GM21381 (cell line): ENCODE results near the gene LRMDA.

ENCODE experiments used
- ATAC-seq: cut with Tn5 transposase; IDR thresholded peaks from one replicate; pipeline ENCODE4 v1.9.1; 2021; ENCODE audit warnings: mild to moderate bottlenecking, moderate library complexity; ENCODE audit not compliant: unreplicated experiment

The LRMDA gene

DNA sequence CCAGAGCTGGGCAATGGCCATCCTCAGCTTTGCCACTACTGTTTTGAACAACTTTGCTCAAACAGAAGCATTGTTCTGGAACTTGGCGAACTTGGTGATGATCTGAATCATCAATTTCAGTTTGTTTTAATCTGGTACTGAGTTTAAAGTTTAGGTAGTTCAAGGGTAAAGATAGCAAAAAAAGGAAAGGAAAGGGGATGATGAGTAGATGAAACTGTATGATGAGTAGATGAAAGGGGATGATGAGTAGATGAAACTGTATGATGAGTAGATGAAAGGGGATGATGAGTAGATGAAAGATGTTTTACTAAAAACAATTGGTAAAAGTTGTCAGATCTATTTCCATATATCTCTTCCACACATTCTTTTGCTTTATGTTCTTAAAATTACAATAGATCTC lies 737.0 kb downstream of the LRMDA start:
- ATAC-seq = no peak

DNA sequence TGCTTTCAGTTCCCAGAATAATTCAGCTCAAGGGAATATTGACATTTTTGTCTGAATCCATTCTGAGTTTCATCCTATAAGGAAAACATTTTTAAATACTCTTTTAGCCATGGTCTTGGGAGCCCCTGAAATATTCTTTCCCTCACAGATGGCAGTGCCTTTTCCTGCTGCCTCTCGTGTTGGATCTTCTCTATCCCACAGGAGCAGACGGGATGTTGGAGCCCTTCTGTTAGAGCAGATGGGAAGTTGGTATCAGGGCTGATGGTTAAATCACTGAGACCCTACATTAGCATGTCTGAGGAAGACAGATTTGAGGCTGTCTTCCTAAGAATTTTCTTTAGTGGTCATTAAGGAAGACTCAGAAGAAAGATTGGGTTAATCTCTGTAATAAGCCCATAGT lies 737.8 kb downstream of the LRMDA start:
- ATAC-seq = no peak

DNA sequence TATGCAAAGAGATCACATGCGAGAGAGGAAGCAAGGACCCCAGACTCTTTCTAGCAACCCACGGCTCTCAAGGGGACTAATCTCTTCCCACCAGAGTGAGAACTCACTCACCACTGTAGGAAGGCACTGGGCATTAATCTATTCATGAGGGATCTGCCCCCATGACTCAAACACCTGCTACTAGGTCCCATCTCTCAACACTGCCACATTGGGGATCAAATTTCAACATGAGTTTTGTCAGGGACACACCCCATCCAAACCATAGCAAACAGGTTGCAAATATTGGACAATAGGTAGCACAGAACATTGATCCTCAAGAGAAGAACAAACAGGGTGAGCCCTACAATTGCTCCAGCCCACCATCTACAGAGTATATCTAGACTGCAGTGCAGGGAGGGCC lies 740.6 kb downstream of the LRMDA start:
- ATAC-seq = no peak

DNA sequence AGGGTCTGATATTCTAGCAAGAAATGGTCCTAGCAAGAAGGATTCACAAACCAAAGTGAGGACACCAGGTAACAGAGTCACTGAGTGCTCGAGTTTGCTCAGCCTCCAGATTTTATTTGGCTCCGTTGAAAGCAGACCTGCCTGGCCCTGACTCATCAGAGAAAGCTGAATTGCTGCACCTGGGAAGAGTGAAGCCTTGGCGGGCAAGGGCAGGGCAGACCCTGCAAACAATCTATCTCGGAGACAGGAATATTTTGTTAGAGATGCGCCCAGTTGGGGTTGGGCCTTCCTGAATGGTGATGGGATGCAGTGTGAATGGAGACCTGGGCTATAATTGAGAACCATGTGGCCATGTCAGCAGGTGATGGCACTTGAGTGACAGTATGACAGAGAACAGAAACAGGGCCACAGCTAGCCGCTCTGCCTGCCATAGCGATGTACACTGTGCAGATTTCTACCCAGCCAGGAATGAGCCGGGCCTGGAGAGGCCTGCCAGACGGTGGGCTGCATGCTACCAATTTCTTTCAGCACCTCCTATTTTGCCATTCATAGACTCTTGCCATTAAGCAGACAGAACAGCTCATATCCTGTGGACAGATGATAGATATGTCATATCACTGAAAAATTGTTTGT lies 744.2 kb downstream of the LRMDA start:
- ATAC-seq = no peak

DNA sequence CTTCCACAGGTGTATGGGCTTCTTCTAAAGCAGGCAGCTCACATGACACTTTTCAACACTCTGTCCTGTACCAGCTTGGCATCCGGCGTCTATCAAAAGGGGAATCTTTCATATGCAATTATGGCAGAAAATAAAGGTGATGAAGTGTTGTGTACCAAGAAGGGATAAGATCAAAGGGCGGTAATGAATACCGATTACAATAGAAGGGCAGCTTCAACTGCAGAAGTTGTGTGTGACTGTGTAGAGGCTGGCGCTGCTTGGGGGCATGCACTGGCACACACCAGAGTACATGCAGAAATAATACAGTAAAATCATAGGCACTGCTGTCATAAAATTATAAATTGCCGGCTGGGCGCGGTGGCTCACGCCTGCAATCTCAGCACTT lies 744.7 kb downstream of the LRMDA start:
- no peak for ATAC-seq

DNA sequence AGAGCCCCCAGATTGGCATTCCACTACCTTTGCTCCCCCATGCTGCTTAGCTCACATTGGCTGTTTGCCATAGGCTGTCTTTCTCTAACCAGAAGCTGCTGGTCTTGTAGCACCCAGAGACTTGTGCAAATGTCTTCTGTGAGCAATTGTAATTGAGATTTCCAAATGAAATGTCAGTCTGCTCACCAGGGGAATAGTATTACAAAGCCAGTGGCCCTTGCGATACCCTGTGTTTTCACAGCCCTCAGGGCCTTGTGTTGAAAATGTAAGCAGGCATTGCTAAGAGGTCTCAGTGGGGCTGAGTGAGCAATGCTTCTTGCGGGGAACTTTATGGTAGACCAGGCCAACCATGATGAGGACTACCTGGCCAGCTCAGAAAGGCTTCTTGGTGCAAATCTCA lies 746.5 kb downstream of the LRMDA start:
- ATAC-seq = no peak

DNA sequence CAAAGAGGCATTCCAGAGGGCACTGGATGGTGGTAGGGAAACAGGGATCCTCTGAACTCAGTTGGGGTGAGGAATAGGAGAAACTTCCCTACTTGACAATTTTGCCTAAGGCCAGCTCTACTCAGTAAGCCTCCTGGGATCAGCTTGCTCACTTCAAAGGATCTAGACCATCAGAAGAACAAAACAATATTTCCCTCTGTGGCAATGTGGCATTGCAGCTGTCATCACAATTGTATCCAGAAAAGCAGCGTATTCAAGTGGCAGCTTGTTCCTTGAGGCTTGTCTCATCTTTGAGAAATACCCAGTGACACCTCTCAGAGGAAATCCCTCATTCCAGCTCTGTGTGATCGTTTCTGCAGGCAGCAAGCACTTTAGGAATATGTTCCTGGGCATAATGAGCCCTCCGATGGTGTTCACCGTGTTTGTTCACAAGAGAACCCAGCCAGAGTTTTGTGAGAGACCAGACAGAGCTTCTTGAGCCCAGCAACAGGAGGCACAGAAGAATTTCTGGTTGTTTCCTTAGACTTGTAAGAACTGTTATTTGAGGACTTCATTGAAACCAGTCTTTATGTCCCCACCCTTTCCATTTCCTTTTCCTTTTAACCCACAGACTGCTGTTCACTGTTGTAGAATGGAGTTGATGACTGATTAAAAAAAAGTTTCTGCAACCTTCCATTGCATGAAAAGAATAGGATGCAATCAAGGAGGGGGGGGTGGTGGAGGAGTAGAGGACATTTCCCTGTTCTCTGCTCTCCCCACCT lies 747.3 kb downstream of the LRMDA start:
- ATAC-seq = no peak

DNA sequence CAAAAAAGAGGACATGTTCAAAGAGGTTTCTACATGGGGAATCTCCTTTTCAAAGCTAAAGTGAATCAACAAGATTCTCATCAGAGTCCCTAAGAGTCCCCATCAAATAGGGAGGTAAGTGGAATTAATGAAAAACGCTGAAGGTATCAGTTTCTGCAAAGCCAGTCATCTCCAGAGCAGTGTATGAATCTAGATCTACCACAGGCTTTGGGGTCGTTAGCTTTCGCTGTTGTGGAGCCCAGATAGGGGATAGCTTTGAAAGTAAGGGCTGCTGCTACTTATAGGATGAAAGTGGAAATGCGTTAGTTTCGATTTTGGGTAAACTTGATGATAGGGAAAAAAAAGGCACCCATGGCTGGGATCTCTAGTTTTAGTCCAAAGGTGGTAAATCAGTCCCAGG lies 748.4 kb downstream of the LRMDA start:
- no peak for ATAC-seq

DNA sequence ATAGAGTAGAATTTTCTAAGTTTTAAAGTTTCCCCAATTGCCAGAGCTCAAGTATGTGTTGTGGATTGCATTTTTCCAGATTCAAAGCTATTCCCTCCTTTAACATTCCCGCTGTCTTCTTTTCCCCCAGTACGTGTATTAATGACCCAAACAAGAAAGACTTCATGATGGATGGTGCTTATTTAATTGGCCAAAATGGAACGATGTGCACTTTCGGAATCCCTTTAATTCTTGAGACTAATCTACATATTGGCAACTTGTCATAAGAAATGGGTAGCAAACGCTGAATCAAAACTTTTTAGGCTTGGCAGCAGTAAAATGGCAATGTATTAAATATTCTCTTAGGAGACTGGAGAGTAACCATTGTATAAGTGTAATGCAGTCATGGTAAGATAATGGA lies 753.2 kb downstream of the LRMDA start:
- ATAC-seq = no peak

DNA sequence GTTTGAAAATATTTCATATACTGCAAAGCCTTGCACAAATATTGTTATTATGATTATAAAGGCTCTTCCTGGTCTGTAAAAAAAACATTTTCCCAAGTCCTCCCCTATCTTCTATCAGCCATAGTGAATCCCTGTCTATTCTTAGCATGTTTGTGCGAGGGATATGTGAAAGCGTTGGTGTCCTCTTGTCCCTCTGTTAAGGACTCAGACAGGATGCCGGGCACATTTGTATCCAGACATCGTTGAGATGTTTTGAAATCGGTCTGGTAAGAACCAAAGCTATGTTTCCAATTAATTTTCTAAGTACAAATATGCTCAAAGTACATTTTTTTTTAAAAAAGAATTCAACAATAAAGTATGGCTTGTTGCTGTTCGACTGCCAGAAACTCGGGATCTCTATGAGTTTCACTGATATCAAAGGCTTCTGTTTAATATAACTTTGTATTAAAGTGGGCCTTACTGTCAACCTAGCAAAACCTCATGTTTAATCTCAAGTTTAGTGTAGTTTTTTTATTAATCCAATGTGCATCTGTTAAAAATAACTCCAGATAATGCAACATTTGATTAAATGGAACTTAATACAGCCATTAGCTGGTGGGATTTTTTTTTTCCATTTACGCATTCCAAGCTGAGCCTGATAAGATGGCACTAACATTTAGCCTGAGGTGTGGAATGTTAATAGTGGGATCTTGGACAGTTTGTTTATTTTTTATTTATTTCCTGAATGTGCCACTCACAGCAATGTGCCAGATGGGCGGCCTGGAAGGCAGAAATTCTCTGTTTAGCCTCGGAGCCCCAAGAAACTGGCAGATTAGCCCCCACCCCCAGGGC lies 754.3 kb downstream of the LRMDA start:
- no peak for ATAC-seq

DNA sequence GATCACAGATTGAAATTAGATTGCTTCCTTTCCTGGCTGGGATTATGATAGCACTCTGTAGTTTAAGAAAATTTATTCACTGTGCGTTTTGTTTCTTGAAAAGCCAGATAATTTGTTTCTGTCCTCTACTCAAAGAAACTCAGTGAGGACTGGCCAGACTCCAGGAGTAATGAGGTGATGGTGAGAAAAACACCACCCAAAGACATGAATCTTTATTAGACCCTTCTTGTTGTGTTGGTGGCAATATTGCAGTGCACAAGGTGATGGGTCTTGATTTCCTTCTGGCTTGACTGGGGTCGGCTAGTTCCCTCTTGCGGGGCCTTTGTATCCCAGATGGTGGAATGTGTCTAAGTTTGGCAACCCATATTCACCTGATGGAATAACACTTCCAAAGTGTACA lies 756.8 kb downstream of the LRMDA start:
- no peak for ATAC-seq

DNA sequence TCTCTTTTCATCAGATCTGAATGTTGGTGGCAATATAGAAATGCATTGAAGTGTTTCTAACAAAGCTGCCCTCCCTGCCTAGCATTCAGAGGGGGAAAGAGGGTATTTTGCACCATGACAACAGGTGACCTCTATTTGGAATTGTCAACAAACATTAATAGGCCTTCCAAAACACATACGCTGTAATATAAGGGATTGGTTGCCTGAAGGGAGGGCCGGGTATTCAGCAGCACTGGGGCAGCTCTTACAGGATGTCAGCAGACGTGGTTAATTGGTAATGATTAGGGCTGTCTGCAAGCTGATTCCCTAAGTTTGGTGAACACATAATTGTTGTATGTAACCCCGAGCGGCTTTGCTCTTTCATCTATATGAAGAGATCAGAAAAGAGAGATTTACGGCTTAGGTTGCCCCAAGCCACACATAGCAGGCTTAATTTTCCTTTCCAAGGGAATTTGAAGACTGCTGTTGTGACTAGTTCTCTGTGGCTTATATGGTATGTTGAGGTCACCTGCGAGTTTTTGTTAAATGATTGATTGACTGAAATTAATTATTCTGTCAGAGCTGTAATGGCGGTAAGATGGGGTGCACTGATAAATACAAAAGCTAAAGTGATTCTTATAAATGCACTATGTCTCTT lies 759.3 kb downstream of the LRMDA start:
- no peak for ATAC-seq

DNA sequence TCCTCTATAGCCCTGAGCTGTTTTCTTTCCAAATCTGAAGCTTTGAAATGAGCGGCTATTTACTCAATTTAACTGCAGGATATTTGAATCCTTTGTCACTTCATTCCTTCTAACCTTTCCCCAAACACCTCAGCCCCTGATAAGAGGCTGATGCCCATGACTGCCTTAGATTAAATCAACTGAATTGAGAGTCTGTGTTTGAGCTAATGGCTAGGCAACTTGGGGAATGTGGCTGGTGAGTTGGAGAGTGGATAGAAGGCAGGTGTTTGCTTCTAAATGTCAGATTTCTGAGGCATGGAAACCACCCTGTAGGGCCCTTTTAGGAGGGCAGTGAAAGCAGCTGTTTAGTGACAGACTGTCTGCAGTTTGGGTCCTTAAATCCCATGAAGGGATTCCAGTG lies 759.9 kb downstream of the LRMDA start:
- no peak for ATAC-seq

DNA sequence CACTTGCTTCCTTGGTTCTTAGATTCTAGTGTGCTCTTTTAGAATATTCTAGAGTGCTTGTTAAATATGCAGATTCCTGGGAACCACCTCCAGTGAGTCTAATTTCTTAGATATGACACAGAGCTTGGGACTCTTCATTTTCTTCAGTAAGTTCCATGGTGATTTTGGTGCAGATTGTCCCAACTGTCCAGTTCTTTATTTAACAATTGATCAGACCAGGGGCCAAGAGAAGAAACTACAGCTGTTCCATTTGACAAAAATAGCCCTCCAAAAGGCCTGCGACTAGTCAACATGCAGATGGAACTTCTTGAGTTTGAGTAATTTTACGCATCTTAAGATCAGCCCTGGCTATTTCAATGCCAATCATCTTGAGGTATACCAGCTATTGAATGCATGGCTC lies 760.7 kb downstream of the LRMDA start:
- ATAC-seq = no peak

DNA sequence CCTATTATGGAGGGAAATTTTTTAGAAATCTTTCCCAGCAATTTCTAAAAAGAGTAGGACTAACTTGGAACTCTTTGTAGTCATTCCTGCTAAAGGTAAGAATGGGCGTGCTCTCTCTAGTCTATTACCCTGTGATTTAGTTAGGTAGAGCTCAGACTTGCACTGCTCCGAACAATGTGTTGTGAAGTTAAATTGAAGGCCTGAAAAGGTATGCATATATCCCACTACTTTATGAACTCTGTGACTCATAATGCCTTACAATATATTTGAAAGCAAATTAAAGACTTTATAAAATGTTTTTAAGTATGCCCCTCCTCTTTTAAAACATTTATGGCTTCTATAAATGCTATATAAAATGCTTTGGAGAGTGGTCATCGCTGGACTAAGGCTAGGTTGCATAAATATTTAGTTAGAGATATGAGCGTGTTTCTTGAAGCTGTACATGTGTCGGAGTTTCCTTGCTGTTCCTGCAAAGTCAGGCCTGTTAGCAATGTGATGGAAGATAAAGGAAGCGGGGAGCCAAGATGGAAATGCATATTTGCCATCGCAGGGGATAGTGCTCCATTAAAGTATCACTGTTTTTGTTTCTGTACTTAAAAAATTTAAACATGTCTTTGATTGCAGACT lies 761.4 kb downstream of the LRMDA start:
- no peak for ATAC-seq

DNA sequence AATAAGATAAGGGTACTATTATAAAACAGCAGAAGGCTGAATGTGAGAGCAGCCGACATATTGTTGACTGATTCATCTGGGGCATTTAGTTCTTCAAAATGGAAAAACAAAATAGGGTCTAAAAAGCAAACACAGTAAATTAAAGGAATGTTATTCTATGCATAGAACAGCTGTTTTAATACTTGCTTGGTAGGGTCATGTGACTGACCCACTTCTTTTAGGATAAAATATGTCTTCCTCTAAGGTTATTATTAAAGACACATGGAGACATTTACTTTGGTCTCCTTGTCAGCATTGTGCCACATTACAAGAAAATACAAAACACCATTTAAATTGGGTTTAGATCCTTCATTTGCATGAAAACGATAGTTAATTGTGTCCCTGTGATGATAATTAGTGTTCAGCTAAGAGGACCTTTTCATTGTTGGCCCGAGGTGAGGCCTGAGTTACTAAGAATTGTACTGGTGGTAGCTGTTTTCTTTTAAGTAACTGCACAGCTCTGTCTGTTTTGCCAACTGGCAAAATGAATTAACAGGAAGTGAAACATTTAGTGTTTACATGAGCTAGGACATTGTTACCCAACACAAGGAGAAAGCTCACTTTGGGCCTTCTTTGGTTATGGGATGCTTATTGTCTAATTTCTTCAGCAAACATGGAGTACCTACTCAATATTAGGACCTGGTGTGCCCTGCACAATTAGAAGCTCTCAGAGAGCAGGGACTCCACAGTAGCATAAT lies 764.4 kb downstream of the LRMDA start:
- ATAC-seq = no peak

DNA sequence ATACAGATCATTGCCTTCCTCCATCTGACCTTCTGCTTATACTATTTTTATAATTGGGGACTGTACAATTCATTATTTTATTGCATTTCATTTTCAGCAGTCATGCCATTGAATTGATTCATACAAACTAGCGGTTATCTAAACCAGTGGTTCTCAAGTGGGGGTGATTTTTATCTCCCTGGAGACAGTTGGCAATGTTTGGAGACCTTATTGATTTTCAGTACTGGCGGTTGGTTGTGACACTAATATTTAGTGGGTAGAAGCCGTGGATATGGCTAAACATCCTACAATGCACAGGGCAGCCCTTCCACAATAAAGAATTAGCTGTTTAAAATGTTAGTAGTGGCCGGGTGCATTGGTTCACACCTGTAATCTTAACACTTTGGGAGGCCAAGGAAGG lies 765.9 kb downstream of the LRMDA start:
- no peak for ATAC-seq

DNA sequence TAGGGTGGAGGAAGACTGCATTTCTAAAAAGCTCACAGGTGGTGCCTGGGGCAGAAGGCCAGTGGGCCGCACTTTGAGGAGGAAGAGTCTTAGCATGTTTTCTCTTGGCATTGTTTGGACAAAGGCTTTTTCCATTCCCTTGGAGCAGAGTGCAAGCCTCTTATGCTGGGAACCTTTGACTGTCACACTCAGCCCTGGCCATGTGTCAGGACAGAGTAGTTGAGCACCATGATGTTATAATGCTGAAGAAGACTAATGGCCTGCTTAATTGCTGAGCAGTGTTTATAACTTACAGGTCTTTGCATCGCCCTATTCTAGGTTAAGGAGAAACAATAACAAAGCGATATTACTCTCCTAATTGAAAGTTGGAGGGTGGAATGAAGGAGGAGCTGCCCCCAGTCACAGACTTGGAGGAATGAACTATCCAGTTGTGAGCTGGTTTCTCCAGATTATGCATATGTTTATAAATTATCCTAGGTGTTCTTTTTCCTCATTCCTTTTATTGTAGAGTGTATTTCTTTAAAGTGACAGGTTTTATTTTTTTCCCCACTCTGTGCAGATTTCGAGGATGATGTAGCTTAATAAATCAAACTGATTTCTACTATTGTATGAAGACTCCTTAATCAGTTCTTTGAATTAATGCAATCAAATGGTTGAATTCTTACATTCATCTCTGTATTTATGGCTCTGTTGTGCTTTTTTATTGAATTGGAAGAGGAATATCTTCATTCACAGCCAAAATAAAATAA lies 767.0 kb downstream of the LRMDA start:
- ATAC-seq = no peak

DNA sequence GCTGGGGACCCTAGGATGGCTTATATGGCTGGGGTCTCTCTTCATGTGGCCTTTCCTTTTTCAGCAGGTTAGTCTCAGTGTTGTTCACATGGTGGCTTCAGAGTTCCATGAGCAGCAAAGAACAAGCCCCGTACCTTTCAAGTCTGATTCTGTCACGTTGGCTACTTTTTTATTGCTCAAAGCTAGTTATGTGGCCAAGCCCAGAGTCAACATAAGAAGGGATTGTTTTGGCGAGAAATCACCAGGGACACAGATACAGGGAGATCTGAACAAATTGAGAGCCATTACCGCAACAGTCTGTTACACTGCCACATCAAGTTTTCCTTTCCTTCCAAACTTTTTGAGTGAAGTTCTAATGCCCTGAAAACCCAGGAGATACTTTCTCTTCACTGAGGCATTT lies 770.5 kb downstream of the LRMDA start:
- ATAC-seq = no peak

DNA sequence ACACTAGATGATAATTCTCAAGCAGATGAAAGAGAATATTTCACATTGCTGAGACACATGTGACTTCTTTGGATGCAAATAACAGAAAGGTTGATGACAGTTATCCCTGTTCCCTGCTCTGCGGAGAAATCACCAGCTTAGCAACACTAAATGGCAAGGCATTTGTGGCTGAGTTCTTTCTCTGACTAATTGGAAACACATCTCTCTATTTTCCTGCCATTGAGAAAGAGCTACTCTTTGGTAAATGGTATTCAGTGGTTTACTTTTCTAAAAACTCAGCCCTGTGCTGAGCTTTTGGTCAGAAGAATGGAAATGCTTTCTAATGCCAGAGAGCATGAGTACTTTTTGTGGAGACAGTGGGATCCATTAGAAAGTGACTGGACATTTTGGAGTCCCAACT lies 771.4 kb downstream of the LRMDA start:
- ATAC-seq = no peak
